Activated naive CD8-positive, alpha-beta T cell treated with anti-CD3 and anti-CD28 coated beads for 36 hours (primary cell): ENCODE measurements around the gene NACC1. TPM values are rescaled to one million over a fixed set of nuclear protein-coding genes. Genes with fewer than 3 reads are reported as not detected.

Experiments
- DNase-seq: peaks from one replicate; pipeline ENCODE4 v3.0.0; 2021
- H3K27ac Mint-ChIP-seq: one replicate; pipeline ENCODE4 v1.8.0; 2022; ENCODE audit warnings: mild to moderate bottlenecking, moderate library complexity, mixed read lengths
- H3K27me3 Mint-ChIP-seq: one replicate; pipeline ENCODE4 v1.8.0; 2022; ENCODE audit warnings: mild to moderate bottlenecking, mixed read lengths
- H3K36me3 Mint-ChIP-seq: one replicate; pipeline ENCODE4 v1.8.0; 2021; ENCODE audit warnings: mild to moderate bottlenecking, mixed read lengths
- H3K4me1 Mint-ChIP-seq: one replicate; pipeline ENCODE4 v1.8.0; 2021; ENCODE audit warnings: mixed read lengths
- H3K4me3 Mint-ChIP-seq: one replicate; pipeline ENCODE4 v1.8.0; 2022; ENCODE audit warnings: mild to moderate bottlenecking, moderate library complexity, mixed read lengths
- H3K9me3 Mint-ChIP-seq: one replicate; pipeline ENCODE4 v1.8.0; 2022; ENCODE audit warnings: mixed read lengths
- total RNA-seq, 2 experiments: library from RNA; stranded (reverse); gene quantifications; one replicate each; pipeline ENCODE4 v1.2.3, GENCODE V29; 2021

The NACC1 gene
- total RNA-seq, 2 experiments from 2014 or later: 81.2 to 83.8 TPM

GRCh38 chr19:13151605-13152355, 33.7 kb downstream of the NACC1 start:
- H3K4me1 Mint-ChIP-seq: peaks cover 35% of the 10 kb centered on the region
- H3K9me3 Mint-ChIP-seq: no peaks in the 10 kb centered on the region
- peaks cover 14% of the 10 kb centered on the region for H3K27me3 Mint-ChIP-seq
- H3K27ac Mint-ChIP-seq: peak overlapping the region; percentile 100
- H3K4me3 Mint-ChIP-seq: peak overlapping the region; percentile 99
- DNase-seq: peak; percentile 95
- H3K36me3 Mint-ChIP-seq: peaks cover 28% of the 10 kb centered on the region

GRCh38 chr19:13152356-13152973, 34.4 kb downstream of the NACC1 start:
- DNase-seq: no peak
- Mint-ChIP-seq H3K36me3 (peaks cover 26% of the 10 kb centered on the region), H3K9me3 (no peaks in the 10 kb centered on the region), H3K4me3 (peak overlapping the region; percentile 99), H3K27ac (peak overlapping the region; percentile 100), H3K27me3 (peaks cover 14% of the 10 kb centered on the region), H3K4me1 (peaks cover 38% of the 10 kb centered on the region)

GRCh38 chr19:13152974-13153568, 35.0 kb downstream of the NACC1 start:
- Mint-ChIP-seq H3K27me3 (peaks cover 14% of the 10 kb centered on the region), H3K9me3 (no peaks in the 10 kb centered on the region), H3K36me3 (peaks cover 26% of the 10 kb centered on the region), H3K4me3 (peak overlapping the region; percentile 99), H3K4me1 (peaks cover 42% of the 10 kb centered on the region), H3K27ac (peak overlapping the region; percentile 100)
- peak; percentile 95 for DNase-seq

GRCh38 chr19:13153569-13154240, 35.6 kb downstream of the NACC1 start:
- DNase-seq: peak; percentile 20
- Mint-ChIP-seq H3K27ac (peak overlapping the region; percentile 100), H3K4me3 (peak overlapping the region; percentile 99), H3K36me3 (peaks cover 26% of the 10 kb centered on the region), H3K4me1 (peaks cover 44% of the 10 kb centered on the region), H3K27me3 (peaks cover 14% of the 10 kb centered on the region), H3K9me3 (no peaks in the 10 kb centered on the region)

- peak; percentile 65 for DNase-seq
- peaks cover 26% of the 10 kb centered on the region for H3K36me3 Mint-ChIP-seq
- peak overlapping the region; percentile 100 for H3K27ac Mint-ChIP-seq
- H3K4me3 Mint-ChIP-seq: peak overlapping the region; percentile 99
- peaks cover 14% of the 10 kb centered on the region for H3K27me3 Mint-ChIP-seq
- no peaks in the 10 kb centered on the region for H3K9me3 Mint-ChIP-seq
- H3K4me1 Mint-ChIP-seq: peaks cover 42% of the 10 kb centered on the region
Measured at GRCh38 chr19:13154241-13154778, 36.2 kb downstream of the NACC1 start.

- Mint-ChIP-seq H3K4me3 (peak overlapping the region; percentile 99), H3K9me3 (no peaks in the 10 kb centered on the region), H3K27me3 (peaks cover 14% of the 10 kb centered on the region), H3K27ac (peak overlapping the region; percentile 100), H3K4me1 (peaks cover 42% of the 10 kb centered on the region), H3K36me3 (peaks cover 26% of the 10 kb centered on the region)
- peak; percentile 83 for DNase-seq
Measured at GRCh38 chr19:13154911-13155471, 36.9 kb downstream of the NACC1 start.

- H3K4me1 Mint-ChIP-seq: peaks cover 48% of the 10 kb centered on the region
Measured at GRCh38 chr19:13155472-13156359, 37.7 kb downstream of the NACC1 start.

GRCh38 chr19:13159713-13160112, 41.6 kb downstream of the NACC1 start:
- no peak for DNase-seq
- Mint-ChIP-seq H3K27me3 (peaks cover under 1% of the 10 kb centered on the region), H3K4me1 (peaks cover 61% of the 10 kb centered on the region), H3K27ac (peak overlapping the region; percentile 63), H3K4me3 (no peak overlapping the region), H3K9me3 (no peaks in the 10 kb centered on the region), H3K36me3 (peaks cover 9% of the 10 kb centered on the region)

More at GRCh38 chr19:13155472-13156359, 37.7 kb downstream of the NACC1 start:
- H3K27me3 Mint-ChIP-seq: peaks cover 14% of the 10 kb centered on the region
- H3K4me3 Mint-ChIP-seq: peak overlapping the region; percentile 99
- DNase-seq: peak; percentile 86
- H3K27ac Mint-ChIP-seq: peak overlapping the region; percentile 100
- no peaks in the 10 kb centered on the region for H3K9me3 Mint-ChIP-seq
- peaks cover 26% of the 10 kb centered on the region for H3K36me3 Mint-ChIP-seq

- H3K9me3 Mint-ChIP-seq: no peaks in the 10 kb centered on the region
Measured at GRCh38 chr19:13160557-13160956, 42.5 kb downstream of the NACC1 start.

GRCh38 chr19:13162724-13163608, 44.9 kb downstream of the NACC1 start:
- peak overlapping the region; percentile 92 for H3K27ac Mint-ChIP-seq
- no peaks in the 10 kb centered on the region for H3K9me3 Mint-ChIP-seq
- peak overlapping the region; percentile 82 for H3K4me3 Mint-ChIP-seq
- H3K36me3 Mint-ChIP-seq: peaks cover 2% of the 10 kb centered on the region
- DNase-seq: peak; percentile 91
- H3K27me3 Mint-ChIP-seq: no peaks in the 10 kb centered on the region
- H3K4me1 Mint-ChIP-seq: peaks cover 65% of the 10 kb centered on the region

More at GRCh38 chr19:13160557-13160956, 42.5 kb downstream of the NACC1 start:
- no peak overlapping the region for H3K4me3 Mint-ChIP-seq
- H3K4me1 Mint-ChIP-seq: peaks cover 65% of the 10 kb centered on the region
- no peaks in the 10 kb centered on the region for H3K27me3 Mint-ChIP-seq
- H3K36me3 Mint-ChIP-seq: peaks cover 2% of the 10 kb centered on the region
- H3K27ac Mint-ChIP-seq: peak overlapping the region; percentile 58
- DNase-seq: no peak

- Mint-ChIP-seq H3K9me3 (no peaks in the 10 kb centered on the region), H3K36me3 (peaks cover 2% of the 10 kb centered on the region), H3K4me3 (peak overlapping the region; percentile 70), H3K4me1 (peaks cover 64% of the 10 kb centered on the region), H3K27ac (peak overlapping the region; percentile 92), H3K27me3 (no peaks in the 10 kb centered on the region)
- peak; percentile 62 for DNase-seq
Measured at GRCh38 chr19:13163609-13164342, 45.7 kb downstream of the NACC1 start.

GRCh38 chr19:13164343-13165161, 46.5 kb downstream of the NACC1 start:
- Mint-ChIP-seq H3K4me3 (peak overlapping the region; percentile 65), H3K4me1 (peaks cover 72% of the 10 kb centered on the region), H3K9me3 (no peaks in the 10 kb centered on the region), H3K27ac (peak overlapping the region; percentile 92), H3K36me3 (peaks cover 2% of the 10 kb centered on the region), H3K27me3 (no peaks in the 10 kb centered on the region)
- DNase-seq: no peak
